GM06990 (cell line): ENCODE measurements around the gene TSEN34.
"Not testable (repeated sequence)": the region's sequence is repeated elsewhere in the genome, so short reads cannot be mapped to it uniquely, and the experiment has no call there.

ENCODE experiments used
- DNase-seq: peaks from one replicate; pipeline ENCODE4 v3.0.0-alpha.2; 2011; ENCODE audit not compliant: insufficient read length; ENCODE audit errors: extremely low read depth
- H3K27me3 ChIP-seq: replicated peaks from 2 replicates; pipeline ENCODE4 v1.6.0; 2011; ENCODE audit warnings: low read length; ENCODE audit not compliant: control insufficient read depth, insufficient read depth
- H3K36me3 ChIP-seq: 2 replicates; pipeline ENCODE4 v1.5.1; 2011; ENCODE audit warnings: low read length; ENCODE audit not compliant: control insufficient read depth, insufficient read depth
- H3K4me3 ChIP-seq: replicated peaks from 2 replicates; pipeline ENCODE4 v1.5.1; 2011; ENCODE audit warnings: low read depth, mild to moderate bottlenecking, control low read depth, low read length
- TF ChIP-seq, protein P1 (sequence below): IDR thresholded peaks from 2 replicates; pipeline ENCODE4 v1.5.1; 2011; ENCODE audit warnings: low read length, control low read depth, mild to moderate bottlenecking, inconsistent platforms; ENCODE audit not compliant: insufficient read depth, poor library complexity, severe bottlenecking

Gene TSEN34

DNA sequence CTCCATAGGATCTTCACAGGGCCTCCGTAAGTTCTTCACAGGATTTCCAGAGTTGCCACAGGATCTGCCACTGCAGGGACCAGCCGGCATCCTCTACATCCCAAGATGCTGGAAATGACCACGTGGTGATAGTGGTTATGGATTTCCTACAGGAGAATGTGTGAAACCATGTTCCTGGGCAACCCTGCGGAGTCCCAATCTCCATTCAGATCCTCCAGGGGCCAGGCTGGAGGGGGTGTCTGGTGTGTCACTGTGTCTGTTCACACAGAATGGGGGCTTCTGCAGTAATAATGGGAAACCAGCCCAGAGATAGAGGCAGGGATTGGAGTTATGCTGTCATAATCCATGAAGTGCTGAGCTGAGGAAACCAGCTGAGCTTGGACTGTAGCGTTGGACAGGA lies 42.8 kb downstream of the TSEN34 start:
- Histone ChIP-seq H3K36me3 (no peaks in the 10 kb centered on the region), H3K27me3 (no peaks in the 10 kb centered on the region), H3K4me3 (no peak overlapping the region)
- TF ChIP-seq, protein P1, sequence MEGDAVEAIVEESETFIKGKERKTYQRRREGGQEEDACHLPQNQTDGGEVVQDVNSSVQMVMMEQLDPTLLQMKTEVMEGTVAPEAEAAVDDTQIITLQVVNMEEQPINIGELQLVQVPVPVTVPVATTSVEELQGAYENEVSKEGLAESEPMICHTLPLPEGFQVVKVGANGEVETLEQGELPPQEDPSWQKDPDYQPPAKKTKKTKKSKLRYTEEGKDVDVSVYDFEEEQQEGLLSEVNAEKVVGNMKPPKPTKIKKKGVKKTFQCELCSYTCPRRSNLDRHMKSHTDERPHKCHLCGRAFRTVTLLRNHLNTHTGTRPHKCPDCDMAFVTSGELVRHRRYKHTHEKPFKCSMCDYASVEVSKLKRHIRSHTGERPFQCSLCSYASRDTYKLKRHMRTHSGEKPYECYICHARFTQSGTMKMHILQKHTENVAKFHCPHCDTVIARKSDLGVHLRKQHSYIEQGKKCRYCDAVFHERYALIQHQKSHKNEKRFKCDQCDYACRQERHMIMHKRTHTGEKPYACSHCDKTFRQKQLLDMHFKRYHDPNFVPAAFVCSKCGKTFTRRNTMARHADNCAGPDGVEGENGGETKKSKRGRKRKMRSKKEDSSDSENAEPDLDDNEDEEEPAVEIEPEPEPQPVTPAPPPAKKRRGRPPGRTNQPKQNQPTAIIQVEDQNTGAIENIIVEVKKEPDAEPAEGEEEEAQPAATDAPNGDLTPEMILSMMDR: no peak
- no peak for DNase-seq

DNA sequence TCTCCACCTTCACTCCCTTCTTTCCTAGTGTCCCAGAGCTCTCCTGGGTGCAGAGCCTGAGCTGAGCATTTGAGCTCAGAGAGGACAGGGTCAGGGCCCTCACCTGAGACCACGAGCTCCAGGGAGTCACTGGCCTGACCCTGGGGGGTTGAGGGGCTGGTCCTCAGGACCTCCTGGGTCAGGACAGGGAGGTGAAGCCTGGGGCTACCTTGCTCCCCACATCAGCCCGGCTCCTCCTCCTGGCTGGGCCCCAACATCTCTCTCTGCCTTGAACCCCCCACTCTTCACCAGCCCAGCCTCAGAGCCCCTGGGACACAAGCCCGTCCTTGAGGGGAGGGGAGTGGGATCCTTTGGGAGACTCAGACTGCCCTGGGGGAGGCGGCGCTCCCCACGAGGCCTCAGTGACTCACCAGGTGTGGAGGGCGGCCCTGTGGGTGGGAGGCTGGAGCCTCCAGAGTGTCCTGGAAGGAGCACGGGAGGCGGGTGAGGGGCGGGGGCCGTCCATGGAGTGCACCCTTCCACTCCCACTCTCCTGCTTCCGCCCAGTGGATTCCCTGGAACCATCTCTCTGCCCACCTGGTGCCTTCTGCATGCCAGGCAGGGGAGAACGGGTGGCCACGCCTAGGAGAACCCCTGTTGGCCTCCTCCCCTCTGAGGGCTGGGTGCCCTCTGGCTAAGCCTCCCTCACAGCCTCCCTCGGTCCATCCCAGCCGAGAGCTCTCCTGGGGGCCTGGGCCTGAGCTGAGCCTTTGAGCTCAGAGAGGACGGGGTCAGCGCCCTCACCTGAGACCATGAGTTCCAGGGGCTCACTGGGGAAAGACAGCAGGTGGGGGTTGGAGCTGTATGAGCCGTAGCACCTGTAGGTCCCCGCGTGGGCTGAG lies 48.6 kb downstream of the TSEN34 start:
- DNase-seq, H3K27me3 ChIP-seq, H3K36me3 ChIP-seq, H3K4me3 ChIP-seq: not testable (repeated sequence)

DNA sequence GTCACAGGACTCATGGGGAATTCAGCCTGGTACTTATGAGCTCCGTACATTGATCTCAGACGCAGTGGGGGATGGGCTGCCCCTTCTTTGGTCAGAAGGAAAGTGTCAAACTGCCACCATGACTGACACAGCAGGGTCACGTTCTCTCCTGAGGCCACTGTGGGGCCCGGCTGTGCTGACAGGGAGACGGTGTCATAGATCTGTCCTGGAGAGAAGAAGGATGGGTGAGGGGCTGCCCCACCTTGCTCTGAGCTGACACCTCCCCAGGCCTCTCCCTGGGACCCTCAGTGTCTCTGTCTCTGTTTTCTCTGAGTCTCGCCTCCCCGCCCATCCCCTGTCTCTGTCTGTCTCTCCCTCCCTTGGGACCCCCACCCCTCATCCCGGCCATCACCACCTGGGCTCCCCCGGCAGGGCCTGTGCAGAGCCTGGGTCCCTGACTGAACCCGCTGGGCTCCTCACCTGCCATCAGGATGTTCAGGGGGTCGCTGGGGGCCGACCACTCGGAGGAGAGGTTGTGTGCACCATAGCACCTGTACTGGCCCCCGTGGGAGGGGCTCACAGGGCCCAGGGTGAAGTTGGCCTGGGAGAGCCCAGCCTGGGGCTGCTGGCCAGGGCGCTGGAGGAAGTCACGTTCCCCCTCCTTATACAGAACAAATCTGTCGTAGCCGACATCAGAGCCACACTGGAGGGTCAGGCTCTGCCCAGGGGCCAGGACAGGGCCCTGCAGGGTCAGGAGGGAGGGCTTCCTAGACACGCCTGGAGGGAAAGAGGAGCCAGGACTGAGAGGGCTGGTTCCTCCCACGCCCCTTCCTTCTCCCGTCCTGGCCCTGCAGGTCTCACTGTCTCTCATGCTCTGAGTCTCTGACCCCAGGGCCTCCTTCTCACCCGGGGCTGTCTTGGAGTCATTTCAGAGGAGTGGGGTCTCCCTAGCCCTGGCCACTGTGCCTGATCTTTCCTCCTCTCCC lies 49.5 kb downstream of the TSEN34 start:
- H3K36me3 ChIP-seq, DNase-seq, H3K4me3 ChIP-seq, H3K27me3 ChIP-seq: not testable (repeated sequence)

DNA sequence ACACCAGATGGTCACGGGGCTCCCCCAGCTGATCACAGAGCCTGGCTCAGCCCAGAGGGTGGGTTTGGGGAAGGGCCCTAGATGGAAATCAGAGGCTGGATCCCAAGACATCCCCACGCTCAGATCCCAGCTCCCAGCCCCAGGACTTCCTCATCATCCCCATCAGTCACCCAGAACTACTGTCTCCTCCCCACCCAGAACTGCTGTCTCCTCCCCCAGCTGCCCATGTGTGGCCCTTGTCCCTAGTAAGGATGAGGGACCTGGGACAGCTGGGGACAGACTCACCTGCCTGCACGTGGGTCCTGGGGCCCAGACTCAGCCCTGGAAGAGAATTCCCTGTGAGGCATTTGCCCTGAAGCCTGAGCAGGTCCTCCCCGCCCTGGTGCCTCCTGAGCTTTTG lies 51.1 kb downstream of the TSEN34 start:
- not testable (repeated sequence) for H3K36me3 ChIP-seq, DNase-seq, H3K27me3 ChIP-seq, H3K4me3 ChIP-seq

DNA sequence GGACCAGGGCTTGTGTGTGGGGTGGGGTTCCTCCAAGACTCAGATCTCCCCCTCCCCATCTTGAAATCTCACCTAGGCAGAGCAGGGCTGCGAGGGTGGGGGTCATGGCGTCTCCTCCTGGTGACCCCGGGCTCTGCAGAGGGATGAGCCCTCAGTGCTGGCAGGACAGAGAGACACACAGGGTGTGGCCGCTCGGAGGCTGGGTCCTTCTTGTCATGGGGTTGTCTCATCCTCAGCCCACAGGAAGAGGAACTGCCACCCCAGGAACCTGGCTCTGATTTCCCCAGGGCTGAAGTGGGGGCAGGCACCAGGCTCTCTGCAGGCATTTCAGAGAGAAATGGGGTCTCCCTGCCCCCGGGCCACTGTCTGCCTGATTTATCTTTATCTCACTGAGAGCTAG lies 51.5 kb downstream of the TSEN34 start, which contains the start of gene LILRA6:
Gene LILRA6 (minus strand): TSS at position 145 of the 400 bp plus-strand sequence.
- not testable (repeated sequence) for H3K4me3 ChIP-seq, H3K36me3 ChIP-seq, DNase-seq, H3K27me3 ChIP-seq

DNA sequence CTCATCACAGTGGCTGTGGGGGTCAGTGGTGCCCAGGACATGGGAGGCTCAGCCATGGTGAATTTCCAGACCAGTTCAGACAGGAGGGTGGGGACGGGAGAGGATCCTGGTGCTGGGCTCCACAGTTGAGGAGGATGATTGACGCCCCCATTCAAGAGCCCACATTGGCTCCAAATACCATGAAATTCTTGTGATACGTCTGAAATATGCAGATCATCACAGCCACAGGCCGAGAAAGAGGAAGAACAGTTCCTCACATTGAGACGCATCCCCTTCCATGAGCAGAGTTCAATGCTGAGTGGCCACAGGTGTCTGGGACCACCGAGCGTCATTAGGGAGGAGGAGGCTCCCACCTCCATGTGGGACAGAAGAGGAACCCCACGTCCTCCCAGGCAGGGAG lies 52.7 kb downstream of the TSEN34 start:
- not testable (repeated sequence) for DNase-seq, H3K27me3 ChIP-seq, H3K36me3 ChIP-seq, H3K4me3 ChIP-seq
